DMS53 treated with DMSO at 0.1 percent for 48 hours (cell line): ENCODE measurements around the gene ZNF609.

Experiments
- DNase-seq: peaks from one replicate; lab custom pipeline; 2025; ENCODE audit not compliant: unreplicated experiment; lab: John Stamatoyannopoulos, UW

Gene ZNF609

DNA sequence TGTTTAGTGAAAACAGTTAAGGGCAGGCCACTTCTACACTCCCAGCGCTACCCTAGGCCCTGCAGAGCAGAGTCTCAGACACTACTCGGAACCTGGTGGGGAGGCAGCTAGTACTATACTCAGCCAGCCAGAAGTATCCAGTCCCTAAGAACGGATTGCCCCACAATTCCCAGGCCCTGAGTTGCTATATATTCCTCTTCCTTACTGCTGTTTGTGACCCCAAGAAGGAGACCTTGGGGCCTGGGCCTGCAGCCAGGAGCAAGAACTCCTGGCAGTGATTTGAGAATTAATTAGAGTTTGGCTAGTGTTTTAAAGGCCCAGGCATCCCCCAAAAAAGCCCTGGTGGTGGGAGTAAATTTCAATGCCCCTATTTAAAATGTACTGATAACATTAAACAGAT is 227.3 kb downstream of the ZNF609 start:
- no peak for DNase-seq

DNA sequence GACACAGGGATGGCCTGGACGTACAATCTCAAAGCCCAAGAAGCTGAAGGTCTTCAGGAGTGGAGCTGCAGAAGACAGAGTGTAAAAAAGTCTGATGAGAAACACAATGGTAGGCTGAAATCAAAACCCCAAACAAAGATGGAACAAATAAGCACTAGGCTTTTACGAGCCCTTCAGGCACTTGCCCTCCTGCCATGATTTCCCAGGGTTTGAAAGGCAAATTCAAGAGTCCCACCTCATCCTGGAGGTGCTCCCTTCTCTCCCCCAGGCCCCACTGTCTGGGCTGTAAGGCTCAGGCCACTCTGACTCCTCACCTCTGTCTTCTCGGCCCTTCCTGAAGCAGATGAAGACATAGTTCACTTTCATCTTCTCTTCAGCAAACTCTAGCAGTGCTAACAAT is 228.4 kb downstream of the ZNF609 start:
- DNase-seq, result no peak

DNA sequence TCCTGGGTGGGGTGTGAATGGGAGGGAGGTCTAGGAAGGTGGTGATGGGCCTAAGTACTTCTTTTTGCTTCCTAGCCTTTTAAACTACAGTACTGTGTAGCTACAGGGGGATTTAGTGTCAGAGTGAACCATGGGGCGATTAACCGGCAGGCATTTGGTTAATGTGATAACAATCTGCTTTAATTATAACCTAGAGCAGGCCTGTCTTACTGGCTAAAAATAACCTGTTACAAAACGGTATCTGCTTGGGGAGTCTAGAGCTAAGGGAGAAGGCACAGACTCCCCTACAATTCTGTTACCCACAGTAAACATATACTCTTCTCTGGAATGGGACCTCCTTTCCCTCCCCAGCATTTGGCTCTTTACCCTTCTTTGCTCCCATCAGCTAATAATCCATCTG is 229.6 kb downstream of the ZNF609 start:
- DNase-seq, result no peak

DNA sequence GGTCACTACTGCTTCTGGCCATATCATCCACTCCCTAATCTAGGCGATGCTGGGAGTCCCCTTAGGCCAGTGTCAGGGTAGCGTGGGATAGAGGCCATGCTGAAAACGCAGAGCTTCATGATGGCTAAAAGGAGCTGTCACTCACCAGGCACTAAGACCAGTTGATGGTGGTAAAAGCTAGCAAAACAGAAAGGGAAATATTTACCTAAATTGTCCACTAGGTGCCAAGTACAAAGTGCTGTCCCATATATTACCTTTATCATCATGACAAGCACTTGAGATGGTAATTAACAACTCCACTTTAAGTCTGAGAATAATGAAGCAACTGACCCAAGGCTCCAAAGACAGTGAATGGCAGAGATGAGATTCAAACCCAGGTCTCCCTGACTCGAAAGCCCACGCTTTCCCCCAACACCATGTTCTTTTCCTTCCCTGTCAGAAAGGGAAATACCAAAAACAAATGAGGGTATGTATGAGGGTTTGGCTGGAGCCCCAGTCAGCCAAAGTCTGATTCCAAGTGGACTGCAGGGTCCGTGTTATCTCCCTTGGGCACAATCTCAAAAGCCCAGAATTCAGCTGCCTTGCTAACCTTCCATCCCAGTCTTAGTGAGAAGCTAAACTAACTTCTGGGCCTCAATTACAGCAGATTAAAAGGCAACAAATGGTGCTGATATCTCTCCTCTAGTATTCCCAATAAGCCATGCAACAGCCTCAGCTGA is 230.4 kb downstream of the ZNF609 start:
- DNase-seq, result no peak

DNA sequence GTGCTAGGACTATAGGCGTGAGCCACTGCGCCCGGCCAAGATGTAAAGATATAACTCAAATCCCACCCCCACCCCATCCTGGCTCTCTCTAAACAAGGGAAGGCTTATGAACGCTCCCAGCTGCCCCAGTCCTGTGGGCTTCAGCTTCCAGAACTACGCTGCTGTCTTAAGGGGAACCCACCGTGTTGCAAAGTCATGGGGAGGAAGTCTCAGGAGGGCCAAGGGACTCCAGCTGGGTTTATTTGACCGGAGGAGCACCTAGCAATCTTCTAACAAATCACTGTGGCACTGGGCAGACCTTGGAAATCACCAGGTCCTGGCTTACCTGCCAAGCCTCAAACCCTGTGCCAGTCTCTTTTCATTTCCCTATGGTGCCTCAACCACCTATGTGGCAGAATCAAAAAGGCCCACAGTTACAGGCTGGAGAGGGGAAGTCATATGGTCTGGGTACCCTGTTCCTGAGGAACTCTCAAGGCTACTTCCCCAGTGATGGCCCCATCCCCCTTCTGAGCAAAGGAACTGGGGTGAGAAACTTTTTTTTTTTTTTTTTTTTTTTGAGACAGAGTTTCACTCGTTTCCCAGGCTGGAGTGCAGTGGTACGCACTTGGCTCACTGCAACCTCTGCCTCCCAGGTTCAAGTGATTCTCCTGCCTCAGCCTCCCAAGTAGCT is 231.7 kb downstream of the ZNF609 start:
- no peak for DNase-seq

DNA sequence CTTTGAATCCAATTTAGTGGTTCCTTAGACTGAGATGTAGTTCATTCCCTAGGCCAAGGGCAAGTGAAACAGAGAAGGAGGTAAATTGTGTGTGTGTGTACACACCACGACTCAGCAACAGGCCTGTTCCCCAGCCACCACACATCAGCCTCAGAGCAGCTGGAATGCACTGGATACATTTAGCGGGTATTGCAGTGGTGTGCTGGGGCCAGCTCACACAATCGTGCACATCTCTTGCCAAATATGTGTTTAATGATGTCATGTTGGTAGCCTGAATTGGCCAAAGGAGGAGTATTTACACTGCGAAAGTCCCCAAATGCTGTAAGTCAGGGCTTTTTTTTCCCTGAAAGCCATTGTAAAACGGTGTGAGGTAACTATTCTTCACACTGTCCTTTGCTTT is 232.8 kb downstream of the ZNF609 start:
- peak; percentile 12 for DNase-seq

DNA sequence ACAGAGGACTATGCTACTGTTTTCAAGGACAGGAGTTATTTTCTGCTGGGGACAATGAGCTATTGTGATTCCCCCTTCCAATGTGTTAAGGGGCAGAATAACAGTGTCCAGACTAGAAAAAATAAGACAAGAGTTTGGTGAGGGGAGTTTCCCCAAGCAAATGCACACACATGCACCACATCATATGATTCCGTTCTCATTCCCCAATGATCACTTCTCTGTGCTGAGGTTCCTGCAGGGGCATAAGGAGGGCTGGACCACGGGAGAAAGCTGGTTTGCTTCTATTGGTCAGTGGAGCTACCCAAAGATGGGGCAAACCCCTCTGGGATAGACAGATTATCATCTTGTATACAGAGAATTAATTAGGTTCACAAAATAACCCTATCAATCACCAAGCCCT is 234.4 kb downstream of the ZNF609 start:
- no peak for DNase-seq

DNA sequence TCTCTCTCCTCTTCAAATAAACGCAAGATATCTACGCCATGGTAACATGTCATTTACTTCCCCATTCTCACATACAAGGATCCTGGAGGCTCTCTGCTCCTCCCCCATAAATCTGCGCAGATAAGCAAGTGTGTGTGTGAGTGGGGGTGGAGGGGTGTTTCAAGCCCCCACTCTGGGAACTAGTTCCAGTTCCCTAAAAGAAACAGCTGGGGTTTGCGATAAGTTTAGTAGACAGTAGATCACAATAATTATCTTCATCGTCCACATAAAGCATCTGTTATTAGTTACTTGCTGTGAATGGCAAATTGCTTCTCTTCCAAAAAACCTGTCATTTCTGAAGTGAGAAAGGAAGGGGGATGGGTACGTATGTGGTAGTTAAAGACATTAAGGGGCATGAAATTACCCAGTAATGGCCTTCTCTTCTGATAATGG is 235.2 kb downstream of the ZNF609 start:
- DNase-seq, result no peak

DNA sequence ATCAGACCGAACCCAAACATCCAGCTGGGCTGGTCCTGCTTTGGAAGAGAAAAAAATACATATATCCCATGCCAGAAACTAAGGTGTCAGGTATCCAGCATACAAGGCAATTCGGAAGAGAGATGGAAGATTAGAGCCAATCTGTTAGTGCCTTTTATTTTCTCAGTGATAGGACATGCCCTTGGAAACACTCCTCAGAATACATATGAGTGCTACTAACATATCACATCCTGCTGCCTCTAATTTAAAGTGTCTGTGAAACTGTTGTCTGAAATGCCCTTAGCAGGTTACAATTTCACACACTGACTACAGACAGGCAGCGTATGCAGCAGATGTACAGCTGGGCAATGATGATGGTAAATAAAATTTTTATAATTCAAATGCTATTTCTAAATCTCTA is 236.1 kb downstream of the ZNF609 start:
- no peak for DNase-seq

DNA sequence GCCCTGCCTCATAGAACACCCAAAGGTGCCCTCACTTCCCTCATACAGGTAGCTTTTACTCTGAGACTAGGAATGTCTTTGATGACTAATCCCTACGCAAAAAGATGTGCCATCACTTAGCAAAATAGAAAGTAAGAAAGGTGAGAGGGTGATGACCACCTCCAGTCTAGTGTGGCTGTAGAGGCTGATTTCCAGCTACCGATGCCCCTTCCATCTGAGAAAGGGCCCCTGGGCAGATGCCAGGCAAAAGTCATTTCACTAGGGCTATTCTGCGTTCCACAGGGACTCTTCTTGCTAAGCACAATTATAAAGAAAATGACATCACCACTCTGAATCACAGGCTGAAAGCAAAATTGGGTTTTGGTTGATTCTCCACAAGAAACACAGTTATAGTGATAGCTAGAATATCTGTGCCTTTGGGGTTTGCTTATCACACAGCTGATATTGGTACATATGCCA is 237.6 kb downstream of the ZNF609 start:
- no peak for DNase-seq

DNA sequence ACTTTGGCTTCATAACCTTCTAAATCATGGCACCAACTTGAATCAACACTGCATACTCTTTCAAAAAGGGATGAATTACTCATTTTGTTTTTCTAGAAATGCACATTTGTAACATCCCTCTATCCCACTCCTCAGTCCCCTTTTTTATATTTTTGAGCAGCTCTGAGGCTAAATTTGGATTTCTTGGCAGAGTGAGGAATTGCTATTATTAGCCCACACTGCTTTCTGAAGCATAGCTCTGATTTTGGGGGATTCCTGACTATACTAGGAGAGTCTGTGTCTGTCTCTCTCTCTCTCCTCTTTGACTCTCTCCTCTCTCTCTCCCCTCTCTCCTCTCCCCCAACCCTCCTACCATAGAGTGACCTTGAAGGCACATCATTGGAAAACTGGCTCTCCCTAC is 238.4 kb downstream of the ZNF609 start:
- DNase-seq, result no peak

DNA sequence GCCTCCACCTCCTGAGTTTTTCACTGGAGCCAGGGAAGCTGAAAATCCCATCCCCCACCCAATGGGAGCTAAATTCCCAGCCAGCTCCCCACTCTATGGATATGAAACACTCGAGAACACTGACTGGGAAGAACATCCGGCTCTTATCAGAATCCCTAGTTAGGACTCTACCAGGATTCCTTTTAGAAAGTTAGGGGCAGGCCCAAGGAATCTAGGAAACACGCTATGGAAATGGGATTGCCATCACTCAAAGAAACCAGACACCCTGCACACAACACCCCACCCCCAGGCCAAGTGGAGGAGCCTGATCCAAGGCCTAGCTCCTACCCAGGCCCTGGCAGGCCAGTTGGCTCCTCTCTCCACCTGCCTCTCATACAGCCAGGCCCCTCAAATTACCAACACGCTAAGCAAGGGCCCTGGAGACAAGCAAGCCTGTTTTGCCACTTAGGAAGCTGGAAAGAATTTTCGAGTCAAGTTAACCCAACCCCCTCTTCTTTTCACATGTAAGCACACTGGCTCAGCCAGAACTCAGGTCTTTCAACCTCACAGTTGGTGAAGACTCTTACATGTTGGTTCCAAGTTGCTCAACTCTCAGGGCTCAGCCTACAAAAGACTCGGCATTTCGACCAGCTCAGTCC is 239.5 kb downstream of the ZNF609 start:
- DNase-seq, result no peak

DNA sequence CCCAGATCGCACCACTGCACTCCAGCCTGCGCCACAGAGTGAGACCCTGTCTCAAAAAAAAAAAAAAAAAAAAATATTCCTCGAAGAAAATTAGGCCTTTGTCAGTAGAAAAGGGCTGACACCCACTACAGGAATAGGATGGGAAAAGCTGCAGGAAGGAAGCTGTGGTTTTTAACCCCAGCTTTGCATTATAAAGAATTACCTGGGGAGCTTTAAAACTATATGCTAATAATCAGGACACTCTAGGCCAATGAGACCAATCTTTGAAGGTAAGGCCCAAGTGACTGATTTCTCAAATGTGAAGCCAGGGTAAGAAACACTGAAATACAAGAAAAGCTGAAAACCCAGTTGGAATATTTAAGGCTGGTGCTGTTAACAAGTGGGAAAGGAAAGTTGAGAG is 240.7 kb downstream of the ZNF609 start:
- DNase-seq, result no peak

DNA sequence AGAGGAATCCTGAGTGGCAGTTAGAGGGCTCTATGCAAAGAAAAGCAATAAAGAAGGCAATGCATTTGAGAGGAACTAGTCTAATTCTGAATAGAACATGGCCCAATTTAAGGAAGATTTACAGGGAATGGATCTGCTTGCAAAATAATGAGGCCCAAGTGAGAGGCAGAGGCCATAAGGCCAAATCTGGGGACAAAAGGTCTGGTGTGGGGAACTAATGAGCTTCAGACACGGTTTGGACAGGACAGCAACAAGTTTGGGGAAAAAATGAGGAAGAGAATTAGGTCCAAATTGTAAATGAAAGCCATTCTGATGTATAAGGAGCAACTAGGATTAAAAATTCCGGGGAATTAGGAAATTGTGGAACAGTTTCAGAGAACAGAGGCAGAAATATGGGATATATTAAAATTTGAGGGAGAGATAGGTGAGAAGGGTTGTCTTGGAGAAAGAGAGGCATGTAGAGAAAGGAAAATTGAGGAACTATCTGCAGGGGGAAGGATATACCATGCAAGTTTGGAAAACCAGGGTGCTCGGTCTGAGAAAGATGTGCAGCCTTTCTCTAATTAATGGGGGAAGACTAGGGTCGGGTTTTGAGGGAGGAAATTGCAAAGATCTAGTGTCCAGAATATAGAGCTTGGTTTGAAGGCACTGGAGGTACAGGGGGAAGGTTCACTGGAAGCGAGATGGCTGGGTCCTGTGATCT is 241.3 kb downstream of the ZNF609 start:
- no peak for DNase-seq

DNA sequence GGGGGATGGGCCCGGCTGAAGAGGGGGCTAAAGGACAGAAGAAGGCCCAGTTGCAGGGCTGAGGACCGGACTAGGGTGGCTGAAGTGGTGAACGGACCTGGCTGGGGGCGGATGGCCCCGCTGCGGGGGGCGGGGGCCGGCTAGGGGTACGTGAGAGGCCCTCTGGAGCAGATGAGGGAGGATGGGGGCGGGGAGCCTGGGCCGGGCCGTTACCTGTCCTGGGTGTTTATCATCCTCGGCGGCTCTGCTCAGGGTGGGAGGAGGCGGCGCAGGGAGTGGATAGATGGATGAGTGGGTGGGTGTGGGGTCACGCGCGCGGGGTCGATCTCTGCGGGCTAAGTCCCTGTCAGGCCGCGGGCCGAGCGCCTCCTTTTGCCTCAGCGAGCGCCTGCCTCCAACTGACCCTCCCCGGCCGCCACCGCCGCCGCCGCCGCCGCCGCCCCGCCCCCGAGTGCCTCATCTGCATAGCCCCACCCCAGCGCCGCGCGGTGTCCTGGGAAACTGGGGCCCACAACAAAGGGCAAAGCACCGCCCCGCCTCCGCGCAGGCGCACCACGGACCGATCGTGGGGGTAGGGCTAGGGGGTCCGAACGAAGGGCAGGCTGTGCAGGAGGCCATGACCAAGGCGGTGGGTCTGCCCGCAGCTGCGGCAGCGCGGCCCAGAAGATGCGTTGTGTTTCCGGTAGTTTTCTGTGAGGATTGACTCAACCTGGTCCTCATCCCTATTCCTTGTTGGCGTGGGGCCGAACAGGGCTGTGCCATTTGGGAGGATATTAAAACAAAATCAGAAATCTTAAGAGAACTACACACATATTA is 242.6 kb downstream of the ZNF609 start:
- peak; percentile 46 for DNase-seq

DNA sequence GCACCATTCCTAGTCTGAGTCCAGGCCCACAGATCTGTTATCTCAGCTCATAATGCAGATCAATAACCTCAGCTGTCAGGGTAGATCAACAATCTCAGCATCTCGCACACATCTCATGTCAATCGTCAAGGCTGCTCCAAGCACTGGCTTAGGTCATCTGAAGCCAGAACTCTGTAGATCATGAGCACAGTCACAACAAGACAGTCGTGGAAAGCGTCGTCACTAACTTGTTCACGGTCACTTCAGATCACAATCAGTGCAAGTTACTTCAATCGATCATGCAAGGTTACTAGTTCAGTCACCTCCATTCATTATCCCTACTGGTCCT is 243.2 kb downstream of the ZNF609 start:
- DNase-seq, result peak; percentile 28

DNA sequence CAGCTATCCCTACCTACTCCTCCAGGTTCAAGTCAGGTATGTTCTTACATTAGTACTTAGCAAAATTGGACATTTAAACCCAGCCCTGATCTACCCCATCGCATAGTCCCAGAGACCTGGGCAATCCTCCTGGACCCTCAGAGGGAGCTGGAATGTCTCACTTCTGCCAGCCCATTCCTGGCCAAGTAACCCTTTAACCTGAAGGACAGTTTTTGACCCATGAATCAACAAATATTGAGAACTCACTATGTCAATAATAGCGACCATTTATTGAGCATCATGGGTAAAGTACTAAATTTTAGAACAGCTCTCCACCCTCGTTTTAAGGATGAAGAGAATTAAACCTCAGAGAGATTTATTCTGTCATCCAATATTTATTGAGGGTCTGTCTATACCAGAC is 244.6 kb downstream of the ZNF609 start:
- DNase-seq, result no peak

DNA sequence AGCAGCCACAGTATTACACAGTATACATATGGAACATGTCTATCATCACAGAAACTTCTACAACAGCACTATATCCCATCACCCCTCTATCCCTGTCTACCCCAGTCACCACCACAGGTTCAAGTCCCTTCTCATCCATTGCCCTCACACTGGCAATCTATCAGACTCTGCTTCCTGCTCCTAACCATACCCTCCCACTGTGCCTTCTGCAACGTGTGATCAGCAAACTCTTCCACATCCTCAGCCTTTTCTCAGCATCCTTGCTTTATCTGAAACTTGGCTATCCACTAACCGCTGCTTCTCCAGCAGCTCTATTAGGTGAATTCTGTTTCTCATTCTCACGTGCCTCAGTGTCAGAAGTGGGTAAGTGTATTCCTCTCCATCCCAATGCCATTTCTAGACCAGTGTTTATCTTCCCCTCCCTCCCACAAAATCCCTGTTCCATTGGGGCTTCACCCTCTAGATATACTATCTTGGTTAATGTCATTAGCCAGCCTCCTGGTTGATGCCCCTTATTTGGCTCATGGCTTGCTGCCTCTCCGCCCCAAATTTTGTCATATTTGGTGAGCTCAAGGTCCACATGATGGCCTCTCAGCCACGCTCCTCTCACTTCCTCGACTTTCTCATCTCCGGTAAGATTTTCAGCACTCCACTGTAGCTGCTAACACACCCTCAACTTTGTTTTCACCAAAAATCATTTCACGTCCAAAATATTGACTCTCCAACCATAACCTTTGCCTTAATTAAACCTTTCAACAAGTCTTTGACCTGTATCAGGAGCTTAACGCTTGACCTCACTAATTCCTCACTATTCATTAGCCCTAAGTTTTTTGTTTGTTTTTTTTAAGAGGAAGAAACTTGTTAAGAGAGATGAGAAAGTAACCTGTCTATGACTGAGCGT is 245.9 kb downstream of the ZNF609 start:
- DNase-seq, result no peak

DNA sequence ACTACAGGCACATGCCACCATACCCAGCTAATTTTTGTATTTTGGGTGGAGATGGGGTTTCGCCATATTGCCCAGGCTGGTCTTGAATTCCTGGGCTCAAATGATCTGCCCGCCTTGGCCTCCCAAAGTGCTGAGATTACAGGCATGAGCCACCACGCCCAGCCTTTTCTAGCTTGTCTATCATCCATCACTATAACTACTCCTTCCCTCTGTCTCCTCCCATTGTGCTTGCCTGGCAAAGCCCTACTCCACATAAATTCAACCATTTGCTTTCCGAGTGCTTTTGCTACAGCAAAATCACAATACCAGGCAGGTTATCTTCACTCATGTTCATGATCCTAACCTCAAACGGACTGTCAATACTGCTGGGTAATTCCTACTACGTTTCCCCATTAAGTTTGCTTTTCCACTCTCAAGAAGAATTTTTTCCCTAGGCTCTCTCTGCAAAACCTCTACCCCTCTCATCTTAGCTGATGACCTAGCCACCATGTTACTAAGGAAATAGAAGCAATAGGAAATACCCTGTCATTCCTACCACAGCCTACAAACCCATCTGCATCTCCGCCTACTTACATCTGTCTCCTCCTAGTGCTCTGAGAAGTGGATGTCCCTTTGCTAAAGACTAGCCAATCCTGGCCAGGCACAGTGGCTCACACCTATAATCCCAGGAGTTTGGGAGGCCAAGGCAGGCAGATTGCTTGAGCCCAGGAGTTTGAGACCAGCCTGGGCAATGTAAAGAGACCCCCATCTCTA is 250.5 kb downstream of the ZNF609 start:
- DNase-seq, result no peak
